SIG-M5 (cell line): ENCODE results near the gene NDC80.

Experiments used
- DNase-seq: peaks from one replicate; lab custom pipeline; 2025; lab: John Stamatoyannopoulos, UW

Gene NDC80

GRCh38 chr18:2559249-2559648 lies 12.1 kb upstream of the NDC80 start:
- DNase-seq: no peak

DNA sequence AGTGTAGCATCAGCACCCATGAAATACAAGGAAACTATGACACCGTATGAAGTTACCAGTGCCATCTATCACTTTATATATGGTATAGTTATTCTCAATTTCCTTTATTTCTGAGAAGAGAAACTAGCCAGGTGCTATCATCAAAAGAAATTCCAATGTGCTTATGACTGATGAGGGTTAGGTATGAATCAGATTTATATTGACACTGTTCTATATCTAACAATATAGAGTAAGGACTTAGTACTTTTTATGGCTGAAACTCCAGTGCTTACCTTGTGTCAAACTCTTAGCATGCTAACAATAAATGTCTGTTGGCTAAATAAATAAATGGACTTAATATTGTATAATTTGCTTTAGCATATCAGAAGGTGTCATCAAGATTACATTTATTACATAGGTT lies 7.0 kb upstream of the NDC80 start:
- DNase-seq: no peak

- no peak for DNase-seq
These were observed 3.2 kb upstream of the NDC80 start for GRCh38 chr18:2568129-2568528.

DNA sequence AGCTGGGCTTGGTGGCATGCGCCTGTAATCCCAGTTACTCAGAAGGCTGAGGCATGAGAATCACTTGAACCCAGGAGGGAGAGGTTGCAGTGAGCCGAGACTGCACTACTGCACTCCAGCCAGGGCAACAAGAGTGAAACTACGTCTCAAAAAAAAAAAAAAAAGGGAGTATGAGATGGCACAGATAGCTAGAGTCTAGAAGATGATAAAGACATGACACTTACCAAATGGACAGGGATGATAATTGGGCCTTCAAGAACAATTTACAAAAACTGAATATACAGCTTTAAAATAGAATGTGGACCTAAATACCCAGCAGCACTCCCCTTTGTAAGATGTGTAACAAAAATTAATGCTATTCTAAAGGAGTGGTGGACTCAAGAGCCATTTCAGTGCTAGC lies 2.8 kb upstream of the NDC80 start:
- DNase-seq: no peak

DNA sequence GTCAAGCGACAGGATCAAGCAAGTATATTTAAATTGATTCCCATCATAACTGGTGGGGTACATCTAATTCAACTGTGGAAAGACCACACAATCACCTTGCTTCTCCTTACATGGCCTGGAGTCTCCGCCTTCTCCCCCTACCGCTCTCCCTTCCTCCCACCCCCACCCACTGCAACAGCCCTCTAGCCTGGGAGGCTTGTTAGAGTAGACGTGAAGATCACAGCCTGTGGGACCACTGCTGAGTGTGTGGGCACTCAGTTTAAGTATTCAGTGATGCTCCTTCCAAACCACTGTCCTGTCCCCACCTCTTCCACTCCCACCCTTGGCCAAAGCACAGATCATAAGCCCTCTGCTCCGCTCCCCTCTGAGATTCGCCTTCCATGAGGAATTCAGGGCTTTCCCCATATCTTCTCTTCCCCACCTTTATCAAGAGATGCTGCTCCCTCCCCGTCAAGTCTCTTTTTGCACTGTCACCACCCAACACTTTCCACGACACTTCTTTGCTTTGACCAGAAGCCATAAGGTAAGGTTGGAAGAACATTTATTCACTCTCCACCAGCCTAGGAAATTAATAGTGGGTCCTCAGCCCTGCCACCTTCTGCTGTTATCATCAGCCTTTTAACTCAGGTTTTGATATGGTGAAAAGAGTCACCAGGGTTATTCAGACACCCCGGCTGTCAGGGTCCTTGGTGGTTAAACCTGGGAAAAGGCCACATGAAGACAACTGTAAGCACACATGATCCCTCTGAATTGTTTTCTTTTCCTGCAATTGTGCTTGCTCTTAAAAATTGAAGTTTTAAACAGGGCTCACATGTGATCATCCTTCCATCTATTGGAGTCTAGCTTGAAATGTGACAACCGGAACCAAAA lies 1.8 kb upstream of the NDC80 start:
- DNase-seq: no peak

GRCh38 chr18:2570772-2571199 lies 571 bp upstream of the NDC80 start:
- DNase-seq: peak; percentile 44

GRCh38 chr18:2572171-2572569 lies 813 bp downstream of the NDC80 start:
- DNase-seq: no peak

DNA sequence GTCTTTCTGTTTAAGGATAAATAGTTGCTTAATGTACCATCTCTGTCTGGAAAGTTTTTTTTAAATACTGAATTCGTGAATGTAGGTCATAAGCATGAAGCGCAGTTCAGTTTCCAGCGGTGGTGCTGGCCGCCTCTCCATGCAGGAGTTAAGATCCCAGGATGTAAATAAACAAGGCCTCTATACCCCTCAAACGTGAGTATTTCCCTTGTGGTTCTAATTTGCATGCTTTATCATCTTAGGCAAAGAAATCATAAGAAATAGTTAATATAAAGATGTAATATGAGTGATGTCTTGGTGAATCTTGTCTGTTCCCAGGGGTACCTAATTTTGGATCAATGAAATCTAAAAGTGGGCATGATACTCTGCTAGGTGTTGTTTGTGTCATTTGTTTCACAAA lies 1.5 kb downstream of the NDC80 start:
- no peak for DNase-seq

DNA sequence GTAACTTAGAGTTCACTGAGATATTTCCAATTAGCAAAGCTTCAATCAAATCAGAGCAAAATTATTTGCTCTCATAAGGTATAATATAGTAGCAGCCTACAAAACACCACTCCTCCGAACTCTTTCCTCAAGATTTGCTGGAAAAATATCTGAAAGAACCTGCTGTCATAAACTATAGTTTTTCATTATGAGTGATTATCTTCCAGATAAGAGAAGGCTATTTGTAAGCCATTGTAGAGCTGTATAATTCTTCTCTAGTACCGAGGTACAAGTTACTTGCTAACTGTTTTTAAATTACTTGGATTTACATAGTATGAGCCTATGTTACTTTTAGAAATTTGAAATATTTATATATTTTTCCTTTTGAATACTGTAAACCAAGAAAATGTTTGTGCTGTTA lies 2.1 kb downstream of the NDC80 start:
- no peak for DNase-seq

DNA sequence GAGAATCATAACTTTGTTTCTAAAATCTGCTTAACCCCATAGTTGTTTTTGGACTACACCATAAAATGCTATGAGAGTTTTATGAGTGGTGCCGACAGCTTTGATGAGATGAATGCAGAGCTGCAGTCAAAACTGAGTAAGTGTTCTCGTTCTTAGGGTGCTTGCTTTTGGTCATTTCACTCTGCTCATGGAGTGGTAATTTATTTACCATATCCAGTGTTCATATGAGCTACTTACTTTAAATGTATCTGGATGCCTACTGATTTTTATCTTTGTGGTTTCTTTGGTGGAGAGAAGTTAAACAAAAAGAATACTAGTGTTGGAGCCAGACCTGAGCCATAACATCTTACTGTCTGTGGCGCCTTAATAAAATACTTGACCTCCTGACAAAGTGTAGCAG lies 16.4 kb downstream of the NDC80 start:
- no peak for DNase-seq

DNA sequence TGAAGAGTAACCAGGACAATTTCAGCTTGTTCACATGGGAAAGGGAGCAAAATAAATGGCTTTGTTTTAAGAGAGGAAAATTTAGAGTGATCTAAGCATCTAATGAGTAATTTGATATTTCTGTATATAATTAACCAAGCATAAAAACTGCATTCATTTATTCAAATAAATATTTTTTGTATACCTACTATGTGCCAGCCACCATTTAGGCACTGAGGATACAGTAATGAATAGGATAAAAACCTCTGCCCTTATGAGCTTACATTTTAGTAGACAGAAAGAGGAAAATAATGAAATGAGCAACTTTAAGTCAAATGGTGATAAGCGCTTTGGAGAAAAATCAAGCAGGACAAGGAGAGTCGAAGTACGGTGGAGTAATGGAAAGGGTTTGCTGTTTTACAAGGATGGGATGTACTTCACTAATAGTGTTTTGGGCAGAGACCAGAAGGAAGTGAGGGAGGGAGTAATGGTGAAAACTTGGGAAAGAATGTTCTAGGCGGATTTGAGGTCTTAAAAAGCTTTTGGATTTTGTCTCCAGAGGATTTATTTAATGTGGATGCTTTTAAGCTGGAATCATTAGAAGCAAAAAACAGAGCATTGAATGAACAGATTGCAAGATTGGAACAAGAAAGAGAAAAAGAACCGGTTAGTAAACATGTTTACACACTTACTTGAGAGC lies 17.4 kb downstream of the NDC80 start:
- DNase-seq: no peak

DNA sequence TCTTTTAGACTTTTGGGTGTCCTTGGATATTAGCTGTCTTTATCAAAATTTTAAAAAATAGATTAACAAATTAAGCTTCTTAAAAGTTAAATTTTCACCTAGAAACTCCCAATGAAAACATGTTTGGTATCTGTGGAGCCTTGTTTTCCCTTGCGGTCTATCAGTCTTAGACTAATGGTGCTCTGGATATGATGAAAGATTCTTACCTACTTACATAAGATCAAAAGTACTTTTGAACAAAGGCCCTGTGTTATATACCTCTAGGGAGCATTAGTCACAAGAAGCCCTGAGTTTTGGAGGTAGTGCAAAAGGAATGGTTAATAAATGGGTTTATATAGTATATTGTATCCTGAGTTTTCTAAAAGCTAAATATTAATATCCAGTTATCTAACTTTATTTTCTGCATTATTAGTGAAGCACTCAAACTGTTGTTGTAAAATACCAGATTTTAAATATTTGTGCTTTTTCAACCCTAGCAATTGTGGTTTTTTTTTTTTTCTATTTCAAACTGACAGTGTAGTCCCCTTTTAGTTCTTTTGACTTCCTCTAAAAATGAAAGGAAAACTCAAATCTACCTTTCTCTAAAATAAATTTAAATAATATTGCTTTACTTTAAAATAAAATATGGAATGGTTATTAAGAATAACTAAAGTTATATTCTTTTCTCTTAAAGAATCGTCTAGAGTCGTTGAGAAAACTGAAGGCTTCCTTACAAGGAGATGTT lies 18.1 kb downstream of the NDC80 start:
- no peak for DNase-seq

- DNase-seq: no peak
These were observed 18.9 kb downstream of the NDC80 start for GRCh38 chr18:2590303-2590702.

GRCh38 chr18:2597639-2598038 lies 26.3 kb downstream of the NDC80 start:
- no peak for DNase-seq

GRCh38 chr18:2602844-2603243 lies 31.5 kb downstream of the NDC80 start:
- DNase-seq: no peak

DNA sequence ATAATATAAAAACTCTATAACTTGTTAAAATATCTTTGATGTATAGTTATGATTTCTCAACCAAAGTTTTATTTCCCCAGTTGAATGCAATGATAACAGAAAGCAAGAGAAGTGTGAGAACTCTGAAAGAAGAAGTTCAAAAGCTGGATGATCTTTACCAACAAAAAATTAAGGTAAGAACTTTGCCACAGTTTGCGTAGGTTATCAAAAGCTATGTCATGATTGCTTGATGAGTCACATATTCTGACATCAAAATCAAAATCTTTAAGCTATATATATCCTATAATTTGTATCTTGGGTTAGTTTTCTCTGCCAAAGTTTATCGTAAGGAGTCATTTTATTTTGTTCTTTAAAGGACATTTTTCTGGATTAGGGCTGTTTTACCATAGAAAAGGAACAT lies 35.0 kb downstream of the NDC80 start:
- DNase-seq: no peak

GRCh38 chr18:2609604-2610003 lies 38.2 kb downstream of the NDC80 start:
- no peak for DNase-seq

DNA sequence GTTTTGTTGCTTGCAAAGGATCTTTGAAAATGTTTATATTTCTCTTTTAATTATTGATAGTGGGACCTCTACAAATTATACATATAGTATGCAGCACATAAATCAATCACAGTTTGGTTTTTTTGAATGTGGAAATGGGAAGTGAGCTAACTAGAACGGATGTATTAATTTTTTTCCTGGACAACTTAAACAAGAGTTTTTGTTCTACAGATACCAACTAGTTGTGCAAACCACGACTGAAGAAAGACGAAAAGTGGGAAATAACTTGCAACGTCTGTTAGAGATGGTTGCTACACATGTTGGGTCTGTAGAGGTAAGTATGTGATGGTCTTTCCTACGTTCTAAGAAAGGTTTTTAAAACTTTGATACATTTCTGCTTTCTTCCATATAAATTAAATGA lies 39.2 kb downstream of the NDC80 start:
- DNase-seq: no peak

- DNase-seq: no peak
These were observed 41.6 kb downstream of the NDC80 start for GRCh38 chr18:2612996-2613395.

DNA sequence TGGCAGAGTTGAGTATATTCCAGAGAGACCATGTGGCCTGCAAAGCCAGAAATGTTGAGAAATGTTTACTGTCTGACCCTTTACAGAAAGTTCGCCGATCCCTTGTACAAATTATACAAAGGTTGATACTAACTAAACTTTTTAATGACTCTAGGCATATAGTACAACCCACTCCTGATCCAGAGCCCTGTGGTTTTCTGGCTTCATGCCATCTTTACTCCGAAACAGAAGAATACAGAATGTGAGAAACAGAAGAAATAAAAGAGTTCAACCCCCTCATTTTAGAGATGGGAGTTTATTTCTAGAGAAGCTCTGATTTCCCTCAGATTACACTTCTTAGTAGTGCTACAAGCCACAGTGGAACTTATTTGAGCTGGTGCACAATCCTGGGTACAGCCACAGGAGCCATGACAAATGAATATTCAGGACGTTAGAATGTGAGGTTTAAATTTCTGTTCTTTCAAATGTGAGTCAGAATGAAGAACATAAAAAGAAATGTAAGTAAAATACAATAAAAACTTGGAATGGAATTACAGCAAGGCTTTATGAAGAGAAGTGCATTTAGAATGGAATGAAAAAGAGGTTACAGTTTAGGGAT lies 46.1 kb downstream of the NDC80 start:
- DNase-seq: no peak

DNA sequence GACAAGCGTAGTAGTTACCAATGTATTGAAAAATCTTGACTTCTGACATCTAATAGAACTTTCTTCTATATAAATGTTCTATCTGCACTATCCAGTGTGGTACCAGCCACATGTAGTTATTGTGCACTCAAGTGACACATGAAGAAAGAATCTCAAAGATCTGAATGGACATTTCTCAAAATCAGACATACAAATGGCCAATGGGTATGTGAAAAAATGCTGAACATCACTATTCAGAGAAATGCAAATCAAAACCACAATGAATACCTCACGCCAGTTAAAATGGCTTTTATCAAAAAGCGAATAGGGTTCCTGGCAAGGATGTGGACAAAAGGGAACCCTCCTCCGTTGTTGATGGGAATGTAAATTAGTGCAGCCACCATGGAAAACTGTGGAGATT lies 46.7 kb downstream of the NDC80 start:
- DNase-seq: no peak

GRCh38 chr18:2625217-2625616 lies 53.9 kb downstream of the NDC80 start:
- no peak for DNase-seq
